ENCODE measurements around the gene PEX5L.

DNA sequence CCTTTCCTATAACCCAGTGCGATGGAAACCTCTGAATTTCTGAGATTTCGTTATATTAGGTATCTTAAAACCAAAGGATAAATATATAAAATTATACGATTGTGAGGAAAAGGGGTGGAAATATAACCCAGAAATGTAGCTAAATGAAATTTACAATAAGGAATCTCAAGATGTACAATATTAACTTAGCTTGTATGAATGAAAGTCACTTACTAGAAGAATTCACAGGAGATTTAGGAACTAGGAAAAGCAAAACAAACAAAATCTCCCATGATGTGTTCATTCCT lies 224.7 kb downstream of the PEX5L start:
- TF ChIP-seq CTCF (conservative IDR thresholded peaks at IDR 0.05 in 1 of 2, IDR thresholded peaks at IDR 0.05 in 1 of 2; ENCODE audit: low read depth in 1 of 2, low read length in 2 of 2) (no peak), EZH2 (IDR thresholded peaks at IDR 0.05; ENCODE audit: low read length, missing control alignments) (no peak)

Data from fibroblast of lung (primary cell).